Activated CD4-positive, alpha-beta T cell treated with anti-CD3 and anti-CD28 coated beads, Interleukin-2, amount 50 U/mL, for 24 hours (primary cell): ENCODE measurements around the gene PLIN5.
"Not testable (repeated sequence)": the region's sequence is repeated elsewhere in the genome, so short reads cannot be mapped to it uniquely, and the experiment has no call there.

Experiments
- DNase-seq, 2 donors: peaks; one replicate each; pipeline ENCODE4 v3.0.0-alpha.2; 2020; ENCODE audit warnings: low read depth in 1 of 2, low spot score in 1 of 2

The PLIN5 gene

GRCh38 chr19:4568886-4569285 lies 33.9 kb upstream of the PLIN5 start:
- no peak for DNase-seq

- DNase-seq, result peak in 1 of 2 donors; percentile 36
These were observed 32.6 kb upstream of the PLIN5 start for GRCh38 chr19:4567584-4568071.

- no peak for DNase-seq
These were observed 31.5 kb upstream of the PLIN5 start for GRCh38 chr19:4566402-4567051.

- DNase-seq, result not testable (repeated sequence)
These were observed 28.5 kb upstream of the PLIN5 start for GRCh38 chr19:4563562-4563961.

GRCh38 chr19:4562085-4562484 lies 27.1 kb upstream of the PLIN5 start:
- DNase-seq, result not testable (repeated sequence)

- DNase-seq, result no peak
These were observed 24.5 kb upstream of the PLIN5 start, which contains the start of gene SEMA6B for GRCh38 chr19:4559569-4559968. Gene SEMA6B (minus strand): TSS chr19:4559684. CDS start chr19:4558457, 1,227 bp downstream.

GRCh38 chr19:4557971-4558941 lies 23.2 kb upstream of the PLIN5 start:
- no peak for DNase-seq

- no peak for DNase-seq
These were observed 22.3 kb upstream of the PLIN5 start for GRCh38 chr19:4557144-4557970.

- no peak for DNase-seq
These were observed 21.6 kb upstream of the PLIN5 start for GRCh38 chr19:4556597-4557127.

GRCh38 chr19:4555657-4556561 lies 20.9 kb upstream of the PLIN5 start:
- no peak for DNase-seq

- no peak for DNase-seq
These were observed 19.7 kb upstream of the PLIN5 start for GRCh38 chr19:4554717-4555116.

- DNase-seq, result no peak
These were observed 18.8 kb upstream of the PLIN5 start for GRCh38 chr19:4553775-4554174.

- no peak for DNase-seq
These were observed 18.2 kb upstream of the PLIN5 start for GRCh38 chr19:4553092-4553695.

- no peak for DNase-seq
These were observed 17.4 kb upstream of the PLIN5 start for GRCh38 chr19:4552525-4552819.

GRCh38 chr19:4550479-4551050 lies 15.5 kb upstream of the PLIN5 start:
- DNase-seq, result no peak

- DNase-seq, result no peak
These were observed 15.0 kb upstream of the PLIN5 start for GRCh38 chr19:4550018-4550417.

GRCh38 chr19:4548238-4548584 lies 13.2 kb upstream of the PLIN5 start:
- DNase-seq, result no peak

GRCh38 chr19:4547303-4548237 lies 12.5 kb upstream of the PLIN5 start:
- no peak for DNase-seq
